ENCODE measurements around the gene ZDHHC13. TPM values are rescaled to one million over a fixed set of nuclear protein-coding genes. Genes with fewer than 3 reads are reported as not detected.

The ZDHHC13 gene, protein sequence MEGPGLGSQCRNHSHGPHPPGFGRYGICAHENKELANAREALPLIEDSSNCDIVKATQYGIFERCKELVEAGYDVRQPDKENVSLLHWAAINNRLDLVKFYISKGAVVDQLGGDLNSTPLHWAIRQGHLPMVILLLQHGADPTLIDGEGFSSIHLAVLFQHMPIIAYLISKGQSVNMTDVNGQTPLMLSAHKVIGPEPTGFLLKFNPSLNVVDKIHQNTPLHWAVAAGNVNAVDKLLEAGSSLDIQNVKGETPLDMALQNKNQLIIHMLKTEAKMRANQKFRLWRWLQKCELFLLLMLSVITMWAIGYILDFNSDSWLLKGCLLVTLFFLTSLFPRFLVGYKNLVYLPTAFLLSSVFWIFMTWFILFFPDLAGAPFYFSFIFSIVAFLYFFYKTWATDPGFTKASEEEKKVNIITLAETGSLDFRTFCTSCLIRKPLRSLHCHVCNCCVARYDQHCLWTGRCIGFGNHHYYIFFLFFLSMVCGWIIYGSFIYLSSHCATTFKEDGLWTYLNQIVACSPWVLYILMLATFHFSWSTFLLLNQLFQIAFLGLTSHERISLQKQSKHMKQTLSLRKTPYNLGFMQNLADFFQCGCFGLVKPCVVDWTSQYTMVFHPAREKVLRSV
- total RNA-seq (1 to 10 TPM; 3.9 to 8.2 TPM), polyA plus RNA-seq (1 to 10 TPM; 1.2 to 1.5 TPM)

- peak within 1 kb of the TSS; percentile 72 to 92 (median 74) for H3K4me3 ChIP-seq (ENCODE audit: low read depth in 1 of 3, low read length in 3 of 3)
- no peak within 1 kb of the TSS for H3K27ac ChIP-seq (ENCODE audit: low read depth in 1 of 2, low read length in 2 of 2)
- peaks cover 1 to 7% (median 5%) of the 10 kb centered on the region in 4 donors for H3K4me1 ChIP-seq (ENCODE audit: control insufficient read depth in 4 of 4, insufficient read depth in 4 of 4, low read length in 3 of 4)
- WGBS, result 2% methylated on average over 61 of the region's 61 CpGs
- H3K27me3 ChIP-seq (ENCODE audit: control insufficient read depth in 4 of 4, insufficient read depth in 4 of 4, low read length in 3 of 4), result peaks cover 0 to 3% (median 0%) of the 10 kb centered on the region in 4 donors
- peak; percentile 93 for DNase-seq (ENCODE audit: low spot score)
- H3K36me3 ChIP-seq (ENCODE audit: control insufficient read depth in 4 of 4, insufficient read depth in 3 of 4, low read depth in 1 of 4, low read length in 3 of 4), result no peaks in the 10 kb centered on the region
- H3K9ac ChIP-seq (ENCODE audit: low read depth in 1 of 2, low read length in 2 of 2), result peak within 1 kb of the TSS; percentile 16 to 79
- TF ChIP-seq GABPA (IDR thresholded peaks at IDR 0.05 in 1 of 2, conservative IDR thresholded peaks at IDR 0.05 in 1 of 2) (peak in 1 of 2 donors; percentile 49), SP1 (IDR thresholded peaks at IDR 0.05) (no peak), TAF1 (conservative IDR thresholded peaks at IDR 0.05) (no peak), REST (IDR thresholded peaks at IDR 0.05) (no peak), MAX (IDR thresholded peaks at IDR 0.05) (peak; percentile 11), HNF4A (conservative IDR thresholded peaks at IDR 0.05) (no peak), YY1 (IDR thresholded peaks at IDR 0.05) (peak; percentile 57)
- TF ChIP-seq, protein P1, sequence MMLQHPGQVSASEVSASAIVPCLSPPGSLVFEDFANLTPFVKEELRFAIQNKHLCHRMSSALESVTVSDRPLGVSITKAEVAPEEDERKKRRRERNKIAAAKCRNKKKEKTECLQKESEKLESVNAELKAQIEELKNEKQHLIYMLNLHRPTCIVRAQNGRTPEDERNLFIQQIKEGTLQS (IDR thresholded peaks at IDR 0.05), result no peak
- no peaks in the 10 kb centered on the region for H3K9me3 ChIP-seq (ENCODE audit: control insufficient read depth in 4 of 4, low read length in 3 of 4)
Measured at GRCh38 chr11:19116971-19117759, at the start of gene ZDHHC13. Gene ZDHHC13 (plus strand): TSS chr11:19117168. CDS start chr11:19117250, 82 bp downstream.

- Histone ChIP-seq H3K4me1 (ENCODE audit: control insufficient read depth in 4 of 4, insufficient read depth in 4 of 4, low read length in 3 of 4) (no peaks in the 10 kb centered on the region), H3K27ac (ENCODE audit: low read depth in 1 of 2, low read length in 2 of 2) (no peak overlapping the region), H3K4me3 (ENCODE audit: low read depth in 1 of 3, low read length in 3 of 3) (no peak overlapping the region), H3K9me3 (ENCODE audit: control insufficient read depth in 4 of 4, low read length in 3 of 4) (no peaks in the 10 kb centered on the region), H3K27me3 (ENCODE audit: control insufficient read depth in 4 of 4, insufficient read depth in 4 of 4, low read length in 3 of 4) (peaks cover 0 to 7% (median 0%) of the 10 kb centered on the region in 4 donors), H3K9ac (ENCODE audit: low read depth in 1 of 2, low read length in 2 of 2) (no peak overlapping the region), H3K36me3 (ENCODE audit: control insufficient read depth in 4 of 4, insufficient read depth in 3 of 4, low read depth in 1 of 4, low read length in 3 of 4) (no peaks in the 10 kb centered on the region)
- peak; percentile 61 for DNase-seq (ENCODE audit: low spot score)
- 4% methylated on average over 11 of the region's 11 CpGs for WGBS
- TF ChIP-seq REST (IDR thresholded peaks at IDR 0.05) (no peak), MAX (IDR thresholded peaks at IDR 0.05) (no peak), YY1 (IDR thresholded peaks at IDR 0.05) (peak; percentile 43), HNF4A (conservative IDR thresholded peaks at IDR 0.05) (no peak), TAF1 (conservative IDR thresholded peaks at IDR 0.05) (no peak), GABPA (IDR thresholded peaks at IDR 0.05 in 1 of 2, conservative IDR thresholded peaks at IDR 0.05 in 1 of 2) (no peak), FOXA1 (IDR thresholded peaks at IDR 0.05) (no peak), RXRA (IDR thresholded peaks at IDR 0.05) (peak; percentile 18 to 31), FOXA2 (IDR thresholded peaks at IDR 0.05) (no peak), JUND (IDR thresholded peaks at IDR 0.05) (peak in 1 of 2 donors; percentile 49)
- TF ChIP-seq, protein P1 (IDR thresholded peaks at IDR 0.05), result peak; percentile 40
- TF ChIP-seq, protein P2, sequence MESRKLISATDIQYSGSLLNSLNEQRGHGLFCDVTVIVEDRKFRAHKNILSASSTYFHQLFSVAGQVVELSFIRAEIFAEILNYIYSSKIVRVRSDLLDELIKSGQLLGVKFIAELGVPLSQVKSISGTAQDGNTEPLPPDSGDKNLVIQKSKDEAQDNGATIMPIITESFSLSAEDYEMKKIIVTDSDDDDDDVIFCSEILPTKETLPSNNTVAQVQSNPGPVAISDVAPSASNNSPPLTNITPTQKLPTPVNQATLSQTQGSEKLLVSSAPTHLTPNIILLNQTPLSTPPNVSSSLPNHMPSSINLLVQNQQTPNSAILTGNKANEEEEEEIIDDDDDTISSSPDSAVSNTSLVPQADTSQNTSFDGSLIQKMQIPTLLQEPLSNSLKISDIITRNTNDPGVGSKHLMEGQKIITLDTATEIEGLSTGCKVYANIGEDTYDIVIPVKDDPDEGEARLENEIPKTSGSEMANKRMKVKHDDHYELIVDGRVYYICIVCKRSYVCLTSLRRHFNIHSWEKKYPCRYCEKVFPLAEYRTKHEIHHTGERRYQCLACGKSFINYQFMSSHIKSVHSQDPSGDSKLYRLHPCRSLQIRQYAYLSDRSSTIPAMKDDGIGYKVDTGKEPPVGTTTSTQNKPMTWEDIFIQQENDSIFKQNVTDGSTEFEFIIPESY (IDR thresholded peaks at IDR 0.05), result no peak
- TF ChIP-seq, protein P3, sequence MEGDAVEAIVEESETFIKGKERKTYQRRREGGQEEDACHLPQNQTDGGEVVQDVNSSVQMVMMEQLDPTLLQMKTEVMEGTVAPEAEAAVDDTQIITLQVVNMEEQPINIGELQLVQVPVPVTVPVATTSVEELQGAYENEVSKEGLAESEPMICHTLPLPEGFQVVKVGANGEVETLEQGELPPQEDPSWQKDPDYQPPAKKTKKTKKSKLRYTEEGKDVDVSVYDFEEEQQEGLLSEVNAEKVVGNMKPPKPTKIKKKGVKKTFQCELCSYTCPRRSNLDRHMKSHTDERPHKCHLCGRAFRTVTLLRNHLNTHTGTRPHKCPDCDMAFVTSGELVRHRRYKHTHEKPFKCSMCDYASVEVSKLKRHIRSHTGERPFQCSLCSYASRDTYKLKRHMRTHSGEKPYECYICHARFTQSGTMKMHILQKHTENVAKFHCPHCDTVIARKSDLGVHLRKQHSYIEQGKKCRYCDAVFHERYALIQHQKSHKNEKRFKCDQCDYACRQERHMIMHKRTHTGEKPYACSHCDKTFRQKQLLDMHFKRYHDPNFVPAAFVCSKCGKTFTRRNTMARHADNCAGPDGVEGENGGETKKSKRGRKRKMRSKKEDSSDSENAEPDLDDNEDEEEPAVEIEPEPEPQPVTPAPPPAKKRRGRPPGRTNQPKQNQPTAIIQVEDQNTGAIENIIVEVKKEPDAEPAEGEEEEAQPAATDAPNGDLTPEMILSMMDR (IDR thresholded peaks at IDR 0.05; ENCODE audit: low read depth, low read length, missing input control), result peak; percentile 98
Measured at GRCh38 chr11:19071255-19071654, 45.7 kb upstream of the ZDHHC13 start.
